ENCODE measurements around the gene OR3A3. TPM values are rescaled to one million over a fixed set of nuclear protein-coding genes. Genes with fewer than 3 reads are reported as not detected.
"Not testable (repeated sequence)": the region's sequence is repeated elsewhere in the genome, so short reads cannot be mapped to it uniquely, and the experiment has no call there.

The OR3A3 gene
- total and polyA plus RNA-seq, 12 donors: not detected

DNA sequence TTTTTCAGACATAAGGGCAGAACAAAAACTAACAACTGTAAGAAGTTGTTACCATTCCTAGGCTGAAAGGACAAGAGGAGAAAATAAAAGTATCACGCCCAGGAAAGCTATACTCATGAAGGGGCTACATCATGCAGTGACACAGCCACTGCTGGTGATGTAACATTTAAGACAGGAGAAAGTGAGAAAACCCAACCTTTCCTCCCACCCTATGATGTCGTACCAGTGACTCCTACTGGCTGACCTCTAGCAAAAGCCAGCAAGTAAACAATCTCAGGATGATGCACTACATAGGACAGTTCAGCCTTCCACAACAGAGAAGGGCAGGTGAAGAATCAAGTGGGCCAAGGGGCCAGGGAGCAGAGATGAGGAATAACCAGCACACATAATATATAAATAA lies 36.5 kb downstream of the OR3A3 start:
- H3K36me3 ChIP-seq: no peaks in the 10 kb centered on the region
- H3K9me3 ChIP-seq: peaks cover 0 to 6% (median 0%) of the 10 kb centered on the region in 11 donors
- 47 to 60% methylated on average over 2 of the region's 2 CpGs for WGBS, 2 donors
- H3K4me3 ChIP-seq: no peak overlapping the region
- peaks cover 0 to 6% (median 0%) of the 10 kb centered on the region in 7 donors for H3K27me3 ChIP-seq
- DNase-seq (no peak), ATAC-seq (no peak)
- H3K4me1 ChIP-seq: no peaks in the 10 kb centered on the region
- TF ChIP-seq, protein P1, sequence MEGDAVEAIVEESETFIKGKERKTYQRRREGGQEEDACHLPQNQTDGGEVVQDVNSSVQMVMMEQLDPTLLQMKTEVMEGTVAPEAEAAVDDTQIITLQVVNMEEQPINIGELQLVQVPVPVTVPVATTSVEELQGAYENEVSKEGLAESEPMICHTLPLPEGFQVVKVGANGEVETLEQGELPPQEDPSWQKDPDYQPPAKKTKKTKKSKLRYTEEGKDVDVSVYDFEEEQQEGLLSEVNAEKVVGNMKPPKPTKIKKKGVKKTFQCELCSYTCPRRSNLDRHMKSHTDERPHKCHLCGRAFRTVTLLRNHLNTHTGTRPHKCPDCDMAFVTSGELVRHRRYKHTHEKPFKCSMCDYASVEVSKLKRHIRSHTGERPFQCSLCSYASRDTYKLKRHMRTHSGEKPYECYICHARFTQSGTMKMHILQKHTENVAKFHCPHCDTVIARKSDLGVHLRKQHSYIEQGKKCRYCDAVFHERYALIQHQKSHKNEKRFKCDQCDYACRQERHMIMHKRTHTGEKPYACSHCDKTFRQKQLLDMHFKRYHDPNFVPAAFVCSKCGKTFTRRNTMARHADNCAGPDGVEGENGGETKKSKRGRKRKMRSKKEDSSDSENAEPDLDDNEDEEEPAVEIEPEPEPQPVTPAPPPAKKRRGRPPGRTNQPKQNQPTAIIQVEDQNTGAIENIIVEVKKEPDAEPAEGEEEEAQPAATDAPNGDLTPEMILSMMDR (IDR thresholded peaks at IDR 0.05): no peak
- H3K27ac ChIP-seq: no peak overlapping the region
- intact Hi-C loops (cut with DNase I): no loop called here

DNA sequence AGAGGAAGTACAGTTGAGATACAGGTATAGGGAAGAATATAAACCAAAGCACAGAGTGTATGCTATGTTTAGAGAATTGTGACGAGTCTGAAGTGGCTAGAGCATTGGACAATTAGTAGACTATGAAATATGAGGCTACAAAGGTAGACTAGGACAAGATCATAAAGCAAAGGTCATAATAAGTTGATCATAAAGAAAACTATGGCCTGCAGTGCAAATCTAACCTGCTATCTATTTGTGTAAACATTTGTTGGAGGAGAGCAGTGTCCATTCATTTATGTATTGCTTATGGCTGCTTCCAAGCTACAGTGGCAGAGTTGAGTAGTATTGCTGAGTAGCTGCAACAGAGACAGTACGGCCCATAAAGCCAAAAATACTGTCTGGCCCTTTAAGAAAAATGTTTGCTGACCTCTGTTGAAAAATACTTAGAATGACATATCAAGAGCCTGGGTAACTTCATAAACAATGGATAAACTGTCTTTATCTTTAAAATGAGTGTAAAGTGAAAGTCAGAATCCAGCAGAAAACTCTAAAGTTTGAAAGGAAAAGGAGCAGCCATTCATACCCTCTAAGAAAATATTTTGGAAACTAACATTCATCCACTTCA lies 37.0 kb downstream of the OR3A3 start:
- peaks cover 0 to 2% (median 0%) of the 10 kb centered on the region in 7 donors for H3K27me3 ChIP-seq
- intact Hi-C loops (cut with DNase I): no loop called here
- H3K4me3 ChIP-seq: no peak overlapping the region
- H3K4me1 ChIP-seq: no peaks in the 10 kb centered on the region
- H3K27ac ChIP-seq: no peak overlapping the region
- ATAC-seq (no peak), DNase-seq (no peak)
- H3K9me3 ChIP-seq: peaks cover 0 to 6% (median 0%) of the 10 kb centered on the region in 11 donors
- WGBS, 2 donors: 52 to 56% methylated on average over 2 of the region's 2 CpGs
- TF ChIP-seq, protein P1 (IDR thresholded peaks at IDR 0.05): no peak
- no peaks in the 10 kb centered on the region for H3K36me3 ChIP-seq

DNA sequence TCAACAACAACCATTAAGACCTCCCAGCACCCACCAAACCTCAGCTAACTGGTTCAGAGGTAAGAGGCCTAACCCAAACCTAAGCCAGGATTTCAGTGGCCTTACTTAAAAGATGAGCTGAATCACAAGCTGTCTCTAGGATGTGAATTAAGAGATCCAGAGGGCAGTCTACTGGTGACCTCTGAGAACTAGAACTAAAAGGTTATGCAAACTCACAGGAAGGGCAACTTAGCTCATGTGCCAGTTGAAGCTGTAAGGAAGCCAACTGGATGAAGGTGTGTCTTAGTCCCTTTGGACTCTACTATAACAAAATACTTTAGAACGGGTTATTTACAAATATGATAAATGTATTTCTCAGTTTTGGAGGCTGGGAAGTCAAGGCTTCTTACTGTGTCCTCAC lies 55.2 kb downstream of the OR3A3 start:
- DNase-seq; H3K4me3 ChIP-seq; ATAC-seq; intact Hi-C loops (cut with DNase I); H3K36me3 ChIP-seq; H3K27ac ChIP-seq; H3K9me3 ChIP-seq; H3K27me3 ChIP-seq; H3K4me1 ChIP-seq: not testable (repeated sequence)
- whole genome bisulfite sequencing, 2 donors: 83 to 90% methylated on average over 1 of the region's 1 CpG

DNA sequence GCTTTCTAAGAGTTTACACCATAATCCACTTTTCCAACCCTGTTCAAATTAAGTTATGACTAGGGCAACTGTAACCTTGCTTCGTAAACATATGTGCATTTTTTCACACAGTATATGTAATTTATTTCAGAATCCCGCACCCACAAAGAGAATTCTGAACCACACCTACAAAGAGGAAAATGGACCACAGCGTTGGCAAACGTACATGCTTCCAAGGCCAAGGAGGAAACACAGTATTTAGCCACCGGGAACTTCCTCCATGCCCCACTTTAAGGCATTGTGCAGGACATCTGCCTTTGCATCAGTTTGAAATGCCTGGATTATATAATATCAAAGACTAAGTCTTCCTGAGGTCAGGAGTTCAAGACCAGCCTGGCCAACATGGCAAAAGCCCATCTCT lies 58.4 kb downstream of the OR3A3 start:
- intact Hi-C loops (cut with DNase I): no loop called here
- TF ChIP-seq, protein P1 (IDR thresholded peaks at IDR 0.05): no peak
- no peaks in the 10 kb centered on the region for H3K36me3 ChIP-seq

DNA sequence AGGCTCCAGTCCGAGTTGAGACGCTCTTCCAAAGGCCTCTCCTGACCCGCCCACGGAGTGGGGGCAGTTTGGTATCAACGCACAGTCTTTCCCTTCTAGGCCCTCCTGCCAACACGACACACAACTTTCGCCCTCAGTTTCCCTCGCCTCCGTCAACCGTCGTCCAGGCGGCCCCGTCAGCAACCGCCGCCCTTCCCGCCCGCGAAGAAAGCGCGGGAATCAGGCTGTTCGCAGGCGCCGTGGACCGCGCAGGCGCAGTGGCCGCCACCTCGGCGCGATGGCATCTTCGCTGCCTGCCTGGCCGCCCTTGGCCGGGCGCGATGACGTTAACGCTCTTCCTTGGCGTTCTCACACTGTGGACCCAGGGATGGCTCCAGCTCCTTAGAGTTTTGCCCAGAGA lies 60.4 kb downstream of the OR3A3 start, which contains the start of gene SPATA22:
Gene SPATA22, minus strand, starts transcription at position 221 of the 400 bp plus-strand sequence. CDS start 2,494 bp downstream, outside the sequence.
- TF ChIP-seq, protein P1 (IDR thresholded peaks at IDR 0.05): no peak
- Histone ChIP-seq H3K9me3 (no peaks in the 10 kb centered on the region), H3K36me3 (no peaks in the 10 kb centered on the region), H3K27me3 (no peaks in the 10 kb centered on the region), H3K4me3 (no peak within 1 kb of the TSS), H3K4me1 (peaks cover 0 to 13% (median 0%) of the 10 kb centered on the region in 9 donors), H3K27ac (no peak within 1 kb of the TSS)
- intact Hi-C loops (cut with DNase I): no loop called here
- ATAC-seq (no peak), DNase-seq (no peak)
- whole genome bisulfite sequencing, 2 donors: 94 to 96% methylated on average over 38 of the region's 38 CpGs

More for the DNA sequence above, 58.4 kb downstream of the OR3A3 start:
- Histone ChIP-seq H3K27me3 (no peaks in the 10 kb centered on the region), H3K4me3 (no peak overlapping the region), H3K9me3 (no peaks in the 10 kb centered on the region), H3K27ac (no peak overlapping the region), H3K4me1 (peaks cover 0 to 3% (median 0%) of the 10 kb centered on the region in 9 donors)
- 59 to 80% methylated on average over 5 of the region's 5 CpGs for WGBS, 2 donors
- DNase-seq (no peak), ATAC-seq (no peak)

Measured in heart right ventricle (tissue), 16 donors.